ENCODE data around the gene IFITM2. TPM values are rescaled to one million over a fixed set of nuclear protein-coding genes. Genes with fewer than 3 reads are reported as not detected.

The IFITM2 gene
- polyA plus RNA-seq, 1 of the 3 experiments (the other 2 are of a cell fraction): 518 TPM

GRCh38 chr11:290621-291231 lies 16.9 kb upstream of the IFITM2 start:
- Histone ChIP-seq H3K4me1 (ENCODE audit: control insufficient read depth in 1 of 2, insufficient read depth in 2 of 2, low read depth in 1 of 2, low read length in 1 of 2) (peaks cover 0 to 9% of the 10 kb centered on the region in 2 experiments; a peak in 1 of 4 replicates), H3F3A (replicated peaks; ENCODE audit: insufficient read depth) (no peaks in the 10 kb centered on the region), H3K9me3 (no peaks in the 10 kb centered on the region), H4K20me1 (ENCODE audit: insufficient read depth) (no peaks in the 10 kb centered on the region), H2AFZ (ENCODE audit: low read depth) (no peak overlapping the region), H3K27me3 (ENCODE audit: insufficient read depth) (no peaks in the 10 kb centered on the region), H3K36me3 (replicated peaks in 1 of 2; ENCODE audit: control insufficient read depth in 1 of 2, insufficient read depth in 2 of 2, low read length in 1 of 2) (no peaks in the 10 kb centered on the region), H3K27ac (ENCODE audit: low read depth in 2 of 2, low read length in 1 of 2) (no peak overlapping the region), H3K79me2 (ENCODE audit: insufficient read depth) (no peaks in the 10 kb centered on the region), H3K4me2 (no peak overlapping the region), H3K9ac (no peak overlapping the region), H3K9me2 (no peaks in the 10 kb centered on the region), H3K4me3 (ENCODE audit: low read depth in 2 of 2, low read length in 1 of 2) (no peak overlapping the region)
- ChIA-PET CTCF (interaction anchor here (1.0 to 1.5 kb wide), 4 partner anchors 14 to 106 kb away, joined by 3 to 5 read pairs (median 4); partner anchors contain the start of gene IFITM2), POLR2A (no interaction called here)
- no peak for DNase-seq
- WGBS (ENCODE audit: low lambda C conversion rate): 96% methylated on average over 6 of the region's 13 CpGs
- TF ChIP-seq SIN3A (IDR thresholded peaks at IDR 0.05; ENCODE audit: borderline replicate concordance, low read depth, low read length): no peak
- no peak for TF ChIP-seq MXI1 (IDR thresholded peaks at IDR 0.05; ENCODE audit: low read depth, low read length)
- TF ChIP-seq SMC3 (IDR thresholded peaks at IDR 0.05; ENCODE audit: low read depth, low read length): no peak
- no peak for TF ChIP-seq RFX5 (IDR thresholded peaks at IDR 0.05; ENCODE audit: low read length)
- TF ChIP-seq USF2 (IDR thresholded peaks at IDR 0.05; ENCODE audit: borderline replicate concordance, low read depth, low read length): no peak
- no peak for TF ChIP-seq FOSL2 (IDR thresholded peaks at IDR 0.05; ENCODE audit: borderline replicate concordance, low read depth)
- no peak for TF ChIP-seq MEF2A (IDR thresholded peaks at IDR 0.05; ENCODE audit: borderline replicate concordance, low read depth)
- no peak for TF ChIP-seq TAF1 (IDR thresholded peaks at IDR 0.05; ENCODE audit: borderline replicate concordance, low read depth, low read length)
- TF ChIP-seq EP300 (IDR thresholded peaks at IDR 0.05; ENCODE audit: borderline replicate concordance in 1 of 2, low read depth in 1 of 2, low read length in 1 of 2): no peak
- TF ChIP-seq USF1 (IDR thresholded peaks at IDR 0.05; ENCODE audit: borderline replicate concordance, low read depth): no peak
- TF ChIP-seq POLR2AphosphoS5 (IDR thresholded peaks at IDR 0.05; ENCODE audit: low read depth, low read length): no peak

- no peaks in the 10 kb centered on the region for H3K9me3 ChIP-seq
- 95% methylated on average over 34 of the region's 44 CpGs for WGBS (ENCODE audit: low lambda C conversion rate)
- no peaks in the 10 kb centered on the region for H3K79me2 ChIP-seq (ENCODE audit: insufficient read depth)
- no peak for TF ChIP-seq ZBTB33 (IDR thresholded peaks at IDR 0.05; ENCODE audit: borderline replicate concordance, low read depth)
- no peak for TF ChIP-seq USF2 (IDR thresholded peaks at IDR 0.05; ENCODE audit: borderline replicate concordance, low read depth, low read length)
- TF ChIP-seq RCOR1 (IDR thresholded peaks at IDR 0.05; ENCODE audit: low read length): no peak
- no peak for TF ChIP-seq REST (IDR thresholded peaks at IDR 0.05; ENCODE audit: low read depth, low read length)
- TF ChIP-seq GABPA (IDR thresholded peaks at IDR 0.05; ENCODE audit: low read depth): no peak
- TF ChIP-seq SIN3A (IDR thresholded peaks at IDR 0.05; ENCODE audit: borderline replicate concordance, low read depth, low read length): no peak
- TF ChIP-seq ELF1 (IDR thresholded peaks at IDR 0.05): no peak
These were observed 16.1 kb upstream of the IFITM2 start for GRCh38 chr11:291281-292210.

More at GRCh38 chr11:291281-292210, 16.1 kb upstream of the IFITM2 start:
- ChIA-PET CTCF (interaction anchor here (1.0 to 1.5 kb wide), 3 partner anchors 13 to 105 kb away, joined by 3 to 4 read pairs (median 4); no protein-coding TSS in a partner anchor), POLR2A (no interaction called here)
- Histone ChIP-seq H3K4me3 (ENCODE audit: low read depth in 2 of 2, low read length in 1 of 2) (no peak overlapping the region), H2AFZ (ENCODE audit: low read depth) (no peak overlapping the region), H3K4me1 (ENCODE audit: control insufficient read depth in 1 of 2, insufficient read depth in 2 of 2, low read depth in 1 of 2, low read length in 1 of 2) (peaks cover 0 to 9% of the 10 kb centered on the region in 2 experiments; a peak in 1 of 4 replicates), H3K9me2 (no peaks in the 10 kb centered on the region), H4K20me1 (ENCODE audit: insufficient read depth) (no peaks in the 10 kb centered on the region), H3F3A (replicated peaks; ENCODE audit: insufficient read depth) (no peaks in the 10 kb centered on the region), H3K36me3 (replicated peaks in 1 of 2; ENCODE audit: control insufficient read depth in 1 of 2, insufficient read depth in 2 of 2, low read length in 1 of 2) (no peaks in the 10 kb centered on the region), H3K9ac (no peak overlapping the region), H3K27ac (ENCODE audit: low read depth in 2 of 2, low read length in 1 of 2) (no peak overlapping the region), H3K27me3 (ENCODE audit: insufficient read depth) (no peaks in the 10 kb centered on the region), H3K4me2 (no peak overlapping the region)
- DNase-seq: no peak
